Mucosa of rectum (tissue), 2 donors: ENCODE data around the gene NFKB2.

Source experiments
- H3K27ac ChIP-seq, 2 donors: one replicate each; pipeline ENCODE4 v1.7.0; 2013; ENCODE audit warnings: inconsistent platforms in 2 of 2, low read depth in 2 of 2, low read length in 2 of 2
- H3K27me3 ChIP-seq, 2 donors: one replicate each; pipeline ENCODE4 v1.7.0; 2013; ENCODE audit warnings: low read length in 2 of 2; ENCODE audit not compliant: control insufficient read depth in 2 of 2, insufficient read depth in 2 of 2
- H3K36me3 ChIP-seq, 2 donors: one replicate each; pipeline ENCODE4 v1.7.0; 2013; ENCODE audit warnings: low read length in 2 of 2; ENCODE audit not compliant: control insufficient read depth in 2 of 2, insufficient read depth in 2 of 2
- H3K4me1 ChIP-seq, 2 donors: one replicate each; pipeline ENCODE4 v1.7.0; 2013; ENCODE audit warnings: low read length in 2 of 2, mild to moderate bottlenecking in 1 of 2; ENCODE audit not compliant: control insufficient read depth in 2 of 2, insufficient read depth in 2 of 2
- H3K4me3 ChIP-seq, 2 donors: one replicate each; pipeline ENCODE4 v1.7.0; 2013; ENCODE audit warnings: low read length in 2 of 2
- H3K9ac ChIP-seq, 2 donors: one replicate each; pipeline ENCODE4 v1.7.0; 2013; ENCODE audit warnings: low read length in 2 of 2, low read depth in 1 of 2, mild to moderate bottlenecking in 1 of 2
- H3K9me3 ChIP-seq, 2 donors: one replicate each; pipeline ENCODE4 v1.7.0; 2013; ENCODE audit warnings: low read length in 2 of 2; ENCODE audit not compliant: control insufficient read depth in 2 of 2
- donor health status: healthy.
- donor health status: Normal muscosa, but diverticular disease.

The NFKB2 gene

GRCh38 chr10:102413806-102414561 lies 18.5 kb downstream of the NFKB2 start:
- H3K4me3 ChIP-seq = no peak overlapping the region
- H3K9ac ChIP-seq = no peak overlapping the region
- H3K9me3 ChIP-seq = no peaks in the 10 kb centered on the region
- H3K27me3 ChIP-seq = peaks cover 42 to 49% of the 10 kb centered on the region in 2 donors
- H3K36me3 ChIP-seq = no peaks in the 10 kb centered on the region
- H3K27ac ChIP-seq = no peak overlapping the region
- H3K4me1 ChIP-seq = peaks cover 4% of the 10 kb centered on the region in 2 donors

- Histone ChIP-seq H3K27me3 (peaks cover 38 to 44% of the 10 kb centered on the region in 2 donors), H3K27ac (no peak overlapping the region), H3K4me1 (peaks cover 5 to 11% of the 10 kb centered on the region in 2 donors), H3K9ac (no peak overlapping the region), H3K36me3 (no peaks in the 10 kb centered on the region), H3K4me3 (no peak overlapping the region), H3K9me3 (no peaks in the 10 kb centered on the region)
Measured at GRCh38 chr10:102414749-102415148, 19.2 kb downstream of the NFKB2 start.

GRCh38 chr10:102416283-102416682 lies 20.8 kb downstream of the NFKB2 start:
- Histone ChIP-seq H3K9me3 (no peaks in the 10 kb centered on the region), H3K4me3 (no peak overlapping the region), H3K9ac (no peak overlapping the region), H3K4me1 (peaks cover 11 to 16% of the 10 kb centered on the region in 2 donors), H3K27ac (no peak overlapping the region), H3K36me3 (no peaks in the 10 kb centered on the region), H3K27me3 (peaks cover 27 to 30% of the 10 kb centered on the region in 2 donors)

GRCh38 chr10:102416695-102417094 lies 21.2 kb downstream of the NFKB2 start:
- Histone ChIP-seq H3K4me3 (no peak overlapping the region), H3K27me3 (peaks cover 23 to 28% of the 10 kb centered on the region in 2 donors), H3K4me1 (peaks cover 13 to 16% of the 10 kb centered on the region in 2 donors), H3K9ac (no peak overlapping the region), H3K27ac (no peak overlapping the region), H3K36me3 (no peaks in the 10 kb centered on the region), H3K9me3 (no peaks in the 10 kb centered on the region)

- Histone ChIP-seq H3K4me3 (peak within 1 kb of the TSS; percentile 92 to 98), H3K9ac (no peak within 1 kb of the TSS), H3K9me3 (no peaks in the 10 kb centered on the region), H3K27me3 (peaks cover 12 to 15% of the 10 kb centered on the region in 2 donors), H3K27ac (no peak within 1 kb of the TSS), H3K36me3 (peaks cover 0 to 5% of the 10 kb centered on the region in 2 donors), H3K4me1 (peaks cover 29 to 33% of the 10 kb centered on the region in 2 donors)
Measured at GRCh38 chr10:102418622-102419268, 23.2 kb downstream of the NFKB2 start, which contains the start of gene PSD. Gene PSD (minus strand): TSS chr10:102418785. CDS start chr10:102417038, 1,747 bp downstream.

GRCh38 chr10:102419269-102420180 lies 24.0 kb downstream of the NFKB2 start:
- Histone ChIP-seq H3K9me3 (no peaks in the 10 kb centered on the region), H3K27ac (peak overlapping the region in 1 of 2 donors; percentile 95), H3K36me3 (peaks cover 7 to 13% of the 10 kb centered on the region in 2 donors), H3K9ac (peak overlapping the region in 1 of 2 donors; percentile 91), H3K4me1 (peaks cover 29 to 33% of the 10 kb centered on the region in 2 donors), H3K27me3 (peaks cover 9 to 13% of the 10 kb centered on the region in 2 donors), H3K4me3 (peak overlapping the region; percentile 92 to 98)

GRCh38 chr10:102420181-102420713 lies 24.7 kb downstream of the NFKB2 start:
- Histone ChIP-seq H3K4me3 (peak overlapping the region; percentile 92 to 98), H3K36me3 (peaks cover 9 to 16% of the 10 kb centered on the region in 2 donors), H3K27ac (peak overlapping the region; percentile 92 to 95), H3K27me3 (peaks cover 6 to 11% of the 10 kb centered on the region in 2 donors), H3K9me3 (no peaks in the 10 kb centered on the region), H3K9ac (peak overlapping the region; percentile 88 to 91), H3K4me1 (peaks cover 29 to 33% of the 10 kb centered on the region in 2 donors)

- Histone ChIP-seq H3K27me3 (peaks cover 6% of the 10 kb centered on the region in 2 donors), H3K4me3 (peak within 1 kb of the TSS; percentile 92 to 98), H3K27ac (peak within 1 kb of the TSS; percentile 92 to 95), H3K36me3 (peaks cover 9 to 16% of the 10 kb centered on the region in 2 donors), H3K4me1 (peaks cover 29 to 33% of the 10 kb centered on the region in 2 donors), H3K9ac (peak within 1 kb of the TSS; percentile 88 to 91), H3K9me3 (no peaks in the 10 kb centered on the region)
Measured at GRCh38 chr10:102420714-102421506, 25.4 kb downstream of the NFKB2 start, which contains the start of gene FBXL15. Gene FBXL15 (plus strand): TSS chr10:102420836. CDS start chr10:102421130, 294 bp downstream.

- Histone ChIP-seq H3K4me3 (peak overlapping the region; percentile 92 to 98), H3K27me3 (peaks cover 6% of the 10 kb centered on the region in 2 donors), H3K9ac (peak overlapping the region; percentile 88 to 91), H3K27ac (peak overlapping the region; percentile 92 to 95), H3K4me1 (peaks cover 29 to 33% of the 10 kb centered on the region in 2 donors), H3K36me3 (peaks cover 9 to 16% of the 10 kb centered on the region in 2 donors), H3K9me3 (no peaks in the 10 kb centered on the region)
Measured at GRCh38 chr10:102421507-102421756, 25.9 kb downstream of the NFKB2 start.
